NB4 (cell line): ENCODE measurements around the gene CHRD.

Experiments used
- MYC ChIP-seq: IDR thresholded peaks from 2 replicates; pipeline ENCODE4 v1.6.1; 2011; ENCODE audit warnings: low read depth, low read length
- POLR2A ChIP-seq: IDR thresholded peaks from 2 replicates; pipeline ENCODE4 v1.6.1; 2011; ENCODE audit warnings: mild to moderate bottlenecking; ENCODE audit not compliant: insufficient read length; ENCODE audit errors: extremely low read depth
- TF ChIP-seq, protein P1 (sequence below): IDR thresholded peaks from one replicate; pipeline ENCODE4 v1.5.1; 2012; ENCODE audit warnings: low read depth, low read length
- TF ChIP-seq, protein P2 (sequence below): IDR thresholded peaks from 2 replicates; pipeline ENCODE4 v1.6.1; 2011; ENCODE audit warnings: low read depth, low read length

DNA sequence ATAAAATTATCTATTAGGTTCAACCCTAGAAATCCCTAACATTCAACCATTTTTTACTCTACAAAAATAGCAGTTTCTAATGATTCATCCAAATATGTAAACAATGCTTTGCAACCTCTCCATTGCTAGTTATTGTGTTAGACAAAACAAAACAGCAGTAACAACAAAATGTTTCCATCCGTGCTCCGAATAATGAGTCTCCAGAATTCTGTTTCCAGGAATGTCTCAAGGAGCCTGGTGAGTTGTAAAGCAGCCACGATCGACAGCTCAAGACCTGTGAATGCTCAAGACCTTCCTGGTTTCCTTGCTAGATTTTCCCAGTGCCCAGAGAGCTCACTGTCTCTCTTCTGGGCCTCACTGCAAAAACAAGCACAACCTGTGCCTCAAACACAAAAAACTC, 49.9 kb downstream of the CHRD start:
- TF ChIP-seq, protein P1, sequence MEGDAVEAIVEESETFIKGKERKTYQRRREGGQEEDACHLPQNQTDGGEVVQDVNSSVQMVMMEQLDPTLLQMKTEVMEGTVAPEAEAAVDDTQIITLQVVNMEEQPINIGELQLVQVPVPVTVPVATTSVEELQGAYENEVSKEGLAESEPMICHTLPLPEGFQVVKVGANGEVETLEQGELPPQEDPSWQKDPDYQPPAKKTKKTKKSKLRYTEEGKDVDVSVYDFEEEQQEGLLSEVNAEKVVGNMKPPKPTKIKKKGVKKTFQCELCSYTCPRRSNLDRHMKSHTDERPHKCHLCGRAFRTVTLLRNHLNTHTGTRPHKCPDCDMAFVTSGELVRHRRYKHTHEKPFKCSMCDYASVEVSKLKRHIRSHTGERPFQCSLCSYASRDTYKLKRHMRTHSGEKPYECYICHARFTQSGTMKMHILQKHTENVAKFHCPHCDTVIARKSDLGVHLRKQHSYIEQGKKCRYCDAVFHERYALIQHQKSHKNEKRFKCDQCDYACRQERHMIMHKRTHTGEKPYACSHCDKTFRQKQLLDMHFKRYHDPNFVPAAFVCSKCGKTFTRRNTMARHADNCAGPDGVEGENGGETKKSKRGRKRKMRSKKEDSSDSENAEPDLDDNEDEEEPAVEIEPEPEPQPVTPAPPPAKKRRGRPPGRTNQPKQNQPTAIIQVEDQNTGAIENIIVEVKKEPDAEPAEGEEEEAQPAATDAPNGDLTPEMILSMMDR = no peak
- no peak for TF ChIP-seq POLR2A
- TF ChIP-seq, protein P2, sequence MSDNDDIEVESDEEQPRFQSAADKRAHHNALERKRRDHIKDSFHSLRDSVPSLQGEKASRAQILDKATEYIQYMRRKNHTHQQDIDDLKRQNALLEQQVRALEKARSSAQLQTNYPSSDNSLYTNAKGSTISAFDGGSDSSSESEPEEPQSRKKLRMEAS = no peak
- TF ChIP-seq MYC = no peak
